ENCODE data around the gene SF3B6.
"Not testable (repeated sequence)": the region's sequence is repeated elsewhere in the genome, so short reads cannot be mapped to it uniquely, and the experiment has no call there.

DNA sequence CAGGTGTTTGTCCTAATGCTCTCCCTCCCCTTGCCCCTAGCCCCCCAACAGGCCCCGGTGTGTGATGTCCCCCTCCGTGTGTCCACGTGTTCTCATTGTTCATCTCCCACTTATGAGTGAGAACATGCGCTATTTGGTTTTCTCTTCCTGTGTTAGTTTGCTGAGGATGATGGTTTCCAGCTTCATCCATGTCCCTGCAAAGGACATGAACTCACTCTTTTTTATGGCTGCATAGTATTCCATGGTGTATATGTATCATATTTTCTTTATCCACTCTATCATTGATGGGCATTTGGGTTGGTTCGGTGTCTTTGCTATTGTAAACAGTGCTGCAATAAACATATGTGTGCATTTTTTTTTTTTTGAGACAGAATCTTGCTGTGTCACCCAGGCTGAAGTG, 17.1 kb upstream of the SF3B6 start:
- TF ChIP-seq, protein P1, sequence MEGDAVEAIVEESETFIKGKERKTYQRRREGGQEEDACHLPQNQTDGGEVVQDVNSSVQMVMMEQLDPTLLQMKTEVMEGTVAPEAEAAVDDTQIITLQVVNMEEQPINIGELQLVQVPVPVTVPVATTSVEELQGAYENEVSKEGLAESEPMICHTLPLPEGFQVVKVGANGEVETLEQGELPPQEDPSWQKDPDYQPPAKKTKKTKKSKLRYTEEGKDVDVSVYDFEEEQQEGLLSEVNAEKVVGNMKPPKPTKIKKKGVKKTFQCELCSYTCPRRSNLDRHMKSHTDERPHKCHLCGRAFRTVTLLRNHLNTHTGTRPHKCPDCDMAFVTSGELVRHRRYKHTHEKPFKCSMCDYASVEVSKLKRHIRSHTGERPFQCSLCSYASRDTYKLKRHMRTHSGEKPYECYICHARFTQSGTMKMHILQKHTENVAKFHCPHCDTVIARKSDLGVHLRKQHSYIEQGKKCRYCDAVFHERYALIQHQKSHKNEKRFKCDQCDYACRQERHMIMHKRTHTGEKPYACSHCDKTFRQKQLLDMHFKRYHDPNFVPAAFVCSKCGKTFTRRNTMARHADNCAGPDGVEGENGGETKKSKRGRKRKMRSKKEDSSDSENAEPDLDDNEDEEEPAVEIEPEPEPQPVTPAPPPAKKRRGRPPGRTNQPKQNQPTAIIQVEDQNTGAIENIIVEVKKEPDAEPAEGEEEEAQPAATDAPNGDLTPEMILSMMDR (conservative IDR thresholded peaks at IDR 0.05; ENCODE audit: low read depth in 2 of 2) = not testable (repeated sequence)
- not testable (repeated sequence) for TF ChIP-seq NANOG (IDR thresholded peaks at IDR 0.05; ENCODE audit: borderline replicate concordance); REST (IDR thresholded peaks at IDR 0.05; ENCODE audit: unreplicated experiment); POLR2AphosphoS5 (IDR thresholded peaks at IDR 0.05; ENCODE audit: low read depth); EZH2 (IDR thresholded peaks at IDR 0.05; ENCODE audit: low read depth, unreplicated experiment); CREB1 (CRISPR knock-in tag; IDR thresholded peaks at IDR 0.05; ENCODE audit: low read depth); JUNB (IDR thresholded peaks at IDR 0.05; ENCODE audit: unreplicated experiment); ZNF114 (CRISPR knock-in tag; IDR thresholded peaks at IDR 0.05)
